ENCODE data around the gene PAX8. TPM values are rescaled to one million over a fixed set of nuclear protein-coding genes. Genes with fewer than 3 reads are reported as not detected.

Gene PAX8
- total RNA-seq, 1 experiment from 2014 or later, result 2.3 TPM

DNA sequence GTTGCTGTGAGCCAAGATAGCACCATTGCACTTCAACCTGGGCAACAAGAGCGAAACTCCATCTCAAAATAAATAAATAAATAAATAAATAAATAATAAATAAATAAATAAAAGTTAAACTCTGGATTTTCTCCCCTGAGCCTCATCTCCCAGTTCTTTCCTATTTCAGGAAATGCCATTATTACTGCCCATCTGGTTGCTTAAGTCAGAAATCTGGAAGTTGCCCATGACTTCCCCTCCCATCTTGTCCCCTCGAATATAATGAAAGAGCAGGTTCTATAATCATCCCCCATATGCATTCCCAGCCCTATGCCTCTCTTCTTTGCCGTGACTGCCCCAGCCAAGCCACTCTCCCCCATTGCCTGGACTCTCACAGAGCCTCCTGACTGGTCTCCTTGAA is 109.1 kb downstream of the PAX8 start:
- no peak for DNase-seq (ENCODE audit: low read depth)

DNA sequence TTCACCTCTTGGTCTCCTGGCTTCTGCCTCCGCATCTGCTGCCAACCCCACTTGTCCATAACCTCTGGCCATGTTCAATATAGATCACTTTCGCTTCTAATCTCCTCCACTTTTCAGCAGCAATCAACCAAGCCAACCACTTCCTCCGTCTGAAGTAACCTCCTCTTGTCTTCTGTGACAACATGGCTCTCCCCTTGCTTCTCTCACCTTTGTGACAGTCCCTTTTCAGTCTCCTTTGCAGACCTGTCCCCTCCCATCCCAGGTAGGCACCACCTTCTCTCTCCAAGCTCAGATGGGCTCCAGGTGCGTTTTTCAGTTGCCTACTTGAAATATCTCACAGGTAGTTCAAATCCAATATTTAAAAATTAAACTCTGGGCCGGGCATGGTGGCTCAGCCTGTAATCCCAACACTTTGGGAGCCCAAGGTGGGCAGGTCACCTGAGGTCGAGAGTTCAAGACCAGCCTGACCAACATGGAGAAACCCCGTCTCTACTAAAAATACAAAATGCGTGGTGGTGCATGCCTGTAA is 109.7 kb downstream of the PAX8 start:
- no peak for DNase-seq (ENCODE audit: low read depth)

DNA sequence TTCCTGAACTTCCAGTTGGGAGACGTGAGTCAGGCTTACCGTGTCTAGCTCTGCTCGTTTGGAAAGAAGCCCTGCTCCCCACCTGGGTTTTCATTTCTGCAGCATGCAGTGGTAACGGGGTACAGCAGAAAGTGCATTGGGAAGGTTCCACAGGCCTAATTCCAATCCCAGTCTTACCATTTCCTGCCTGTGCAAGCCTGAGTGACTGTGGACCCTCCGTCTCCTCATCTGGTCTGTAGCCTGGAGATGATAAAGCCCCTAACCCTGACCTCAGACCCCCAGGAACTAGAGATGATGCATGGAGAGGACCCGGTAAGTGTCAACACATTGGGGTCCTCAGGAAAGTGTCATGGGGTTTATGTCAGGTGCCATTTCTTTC is 110.8 kb downstream of the PAX8 start:
- DNase-seq (ENCODE audit: low read depth), result no peak

DNA sequence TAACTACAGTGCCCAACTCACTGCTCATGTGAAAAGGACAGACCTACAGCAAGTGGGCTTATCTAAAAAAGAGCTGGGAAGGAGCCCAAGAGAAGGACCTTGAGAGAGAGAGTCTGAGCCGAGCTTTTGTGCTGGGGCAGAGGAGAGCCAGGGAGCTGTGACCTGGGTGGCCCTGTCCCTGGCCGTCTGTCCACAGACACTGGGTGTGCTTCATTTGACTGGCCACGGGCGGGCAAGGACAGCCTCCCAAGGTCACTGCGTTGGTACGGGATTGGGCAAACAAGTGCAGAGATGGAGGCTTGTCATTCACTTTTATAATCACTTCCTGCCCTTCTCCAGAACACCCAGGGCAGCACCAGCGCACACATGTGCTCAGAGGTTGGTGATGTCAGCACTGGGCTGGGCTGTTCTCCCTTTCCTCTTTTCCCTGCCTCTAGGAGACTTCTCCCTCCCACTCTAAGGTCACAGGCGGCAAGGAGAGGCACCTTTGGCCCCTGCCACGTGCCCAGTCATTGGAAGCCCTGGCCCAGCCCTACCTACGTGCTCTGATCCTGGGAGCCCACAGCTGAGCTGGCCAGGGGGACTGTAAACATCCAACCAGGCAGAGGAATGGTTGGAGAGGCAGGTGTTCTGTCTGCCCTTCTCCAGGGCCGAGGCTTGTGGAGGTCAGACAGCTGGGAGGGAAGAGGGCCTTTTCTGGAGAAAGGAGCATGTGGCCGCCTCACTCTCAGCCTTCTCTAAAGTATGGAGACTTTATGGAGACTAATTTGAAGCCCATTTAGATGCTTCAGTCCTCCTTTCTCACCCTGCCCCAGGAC is 111.4 kb downstream of the PAX8 start:
- DNase-seq (ENCODE audit: low read depth), result no peak

DNA sequence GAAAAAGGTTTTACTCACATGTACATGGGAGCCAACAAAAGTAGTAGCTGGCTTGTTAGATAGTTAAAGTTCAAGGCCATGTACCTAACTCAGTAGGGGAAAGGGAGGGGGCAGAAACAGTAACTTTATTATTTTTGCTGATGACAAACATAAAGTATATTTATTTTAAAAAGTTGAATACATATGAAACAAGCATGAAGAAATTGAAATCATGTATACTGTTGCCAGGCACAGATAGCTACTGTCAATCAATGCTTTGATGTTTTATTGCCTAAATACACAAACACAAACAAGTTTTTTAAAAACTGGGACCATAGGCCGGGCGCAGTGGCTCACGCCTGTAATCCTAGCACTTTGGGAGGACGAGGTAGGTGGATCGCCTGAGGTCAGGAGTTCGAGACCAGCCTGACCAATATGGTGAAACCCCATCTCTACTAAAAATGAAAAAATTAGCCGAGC is 112.5 kb downstream of the PAX8 start:
- no peak for DNase-seq (ENCODE audit: low read depth)

Other genes with a start within 250 kb of the PAX8 start
- not detected in 2 replicates for gene IL36B, start 226.1 kb downstream of the PAX8 start, total RNA-seq (2014; rRNA removed)
- not detected in 2 replicates for gene IL36RN, start 219.7 kb downstream of the PAX8 start, total RNA-seq (2014; rRNA removed)
- gene IL1F10, start 211.0 kb downstream of the PAX8 start, total RNA-seq (2014; rRNA removed), result not detected in 2 replicates
- not detected in 2 replicates for gene IL1RN, start 151.3 kb downstream of the PAX8 start, total RNA-seq (2014; rRNA removed)
- 1.0 and 1.5 TPM in 2 replicates for gene PSD4, start 105.0 kb downstream of the PAX8 start, total RNA-seq (2014; rRNA removed)
- gene ZNG1B, start 158.8 kb upstream of the PAX8 start, total RNA-seq (2014; rRNA removed), result 20.8 and 28.1 TPM in 2 replicates
- gene FOXD4L1, start 219.7 kb upstream of the PAX8 start, total RNA-seq (2014; rRNA removed), result 0.06 TPM in 1 of 2 replicates, not detected in the other

Data from LHCN-M2 (cell line).